Middle frontal gyrus (tissue), 1 donor: ENCODE results near the gene CD2AP.
"Not testable (repeated sequence)": the region's sequence is repeated elsewhere in the genome, so short reads cannot be mapped to it uniquely, and the experiment has no call there.

Source experiments
- DNase-seq: peaks from one replicate; pipeline ENCODE4 v3.0.0-alpha.2; 2015; ENCODE audit warnings: low spot score; ENCODE audit errors: extremely low spot score

CD2AP gene

GRCh38 chr6:47456536-47456975, 21.0 kb upstream of the CD2AP start:
- DNase-seq: no peak

- no peak for DNase-seq
Measured at GRCh38 chr6:47457370-47457769, 20.2 kb upstream of the CD2AP start.

GRCh38 chr6:47464052-47464451, 13.5 kb upstream of the CD2AP start:
- DNase-seq: no peak

DNA sequence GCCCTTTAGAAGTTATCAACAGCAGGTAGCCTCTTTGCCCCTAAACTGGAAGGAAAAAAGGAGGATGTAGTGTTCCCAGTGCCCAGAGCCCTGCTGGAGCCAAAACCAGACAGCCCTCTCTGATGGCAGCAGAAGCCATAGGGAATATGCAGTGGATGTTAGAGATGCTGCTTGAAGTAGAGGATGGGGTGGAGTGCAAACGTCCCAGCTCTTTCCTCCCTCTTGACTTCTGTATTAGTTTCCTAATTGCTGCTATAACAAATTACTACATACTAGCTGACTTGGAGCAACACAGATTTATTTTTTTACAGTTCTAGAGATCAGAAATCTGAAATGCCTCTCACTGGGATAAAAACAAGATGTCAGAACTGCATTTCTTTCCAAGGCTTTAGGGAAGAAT, 12.5 kb upstream of the CD2AP start:
- no peak for DNase-seq

DNA sequence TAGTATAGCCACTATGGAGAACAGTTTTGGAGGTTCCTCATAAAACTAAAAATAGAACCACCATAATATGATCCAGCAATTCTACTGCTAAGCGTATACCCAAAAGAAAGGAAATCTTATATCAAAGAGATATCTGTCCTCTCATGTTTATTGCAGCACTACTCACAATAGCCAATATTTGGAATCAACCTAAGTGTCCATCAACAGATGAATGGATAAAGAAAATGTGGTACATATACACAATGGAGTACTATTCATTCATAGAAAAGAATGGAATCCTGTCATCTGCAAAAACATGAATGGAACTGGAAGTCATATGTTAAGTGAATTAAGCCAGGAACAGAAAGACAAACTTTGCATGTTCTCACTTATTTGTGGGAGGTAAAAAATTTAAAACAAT, 5.7 kb upstream of the CD2AP start:
- DNase-seq: no peak

DNA sequence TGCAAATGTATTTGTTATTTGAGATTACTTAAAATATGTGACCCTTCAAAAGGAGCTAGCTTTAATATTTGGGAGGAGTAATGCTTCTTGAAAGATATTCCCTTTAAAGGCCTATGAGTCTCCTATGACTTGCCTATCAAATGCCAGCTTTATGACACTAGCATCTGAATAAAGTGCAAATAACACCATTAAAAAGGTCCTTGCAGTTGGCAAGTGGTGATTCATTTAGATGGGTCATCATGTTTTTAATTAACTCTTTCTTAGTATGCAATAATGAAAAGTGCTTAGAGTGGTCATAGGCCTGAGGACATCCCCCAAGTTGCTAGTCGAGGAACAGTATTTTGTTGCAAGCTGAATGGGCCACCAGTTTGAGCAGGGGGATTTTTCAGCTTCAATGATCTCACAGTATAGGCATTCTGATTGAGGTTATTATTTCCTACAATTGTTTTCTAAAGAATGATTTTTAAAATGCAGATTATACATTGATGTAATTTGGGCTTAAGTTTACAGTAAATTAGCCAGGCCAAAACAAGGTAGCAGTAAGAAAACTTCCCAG, 3.7 kb upstream of the CD2AP start:
- no peak for DNase-seq

DNA sequence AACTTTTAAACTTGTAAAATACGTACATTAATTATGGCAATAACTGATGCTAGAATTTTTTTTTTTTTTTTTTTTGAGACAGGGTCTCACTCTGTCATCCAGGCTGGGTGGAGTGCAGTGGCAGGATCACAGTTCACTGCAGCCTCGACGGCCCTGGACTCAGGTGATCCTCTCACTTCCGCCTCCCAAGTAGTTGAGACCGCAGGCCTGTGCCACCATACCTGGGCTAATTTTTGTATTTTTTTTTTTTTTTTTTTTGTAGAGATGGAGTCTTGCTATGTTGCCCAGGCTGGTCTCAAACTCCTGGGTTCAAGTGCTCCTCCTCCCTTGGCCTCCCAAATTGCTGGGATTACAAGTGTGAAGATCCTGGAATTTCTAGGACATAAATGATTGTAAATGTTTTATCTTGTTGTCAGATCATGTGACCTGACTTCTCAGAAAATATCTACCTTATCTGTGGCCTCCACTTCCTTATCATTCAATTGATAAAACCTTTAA, 2.2 kb upstream of the CD2AP start:
- DNase-seq: no peak

DNA sequence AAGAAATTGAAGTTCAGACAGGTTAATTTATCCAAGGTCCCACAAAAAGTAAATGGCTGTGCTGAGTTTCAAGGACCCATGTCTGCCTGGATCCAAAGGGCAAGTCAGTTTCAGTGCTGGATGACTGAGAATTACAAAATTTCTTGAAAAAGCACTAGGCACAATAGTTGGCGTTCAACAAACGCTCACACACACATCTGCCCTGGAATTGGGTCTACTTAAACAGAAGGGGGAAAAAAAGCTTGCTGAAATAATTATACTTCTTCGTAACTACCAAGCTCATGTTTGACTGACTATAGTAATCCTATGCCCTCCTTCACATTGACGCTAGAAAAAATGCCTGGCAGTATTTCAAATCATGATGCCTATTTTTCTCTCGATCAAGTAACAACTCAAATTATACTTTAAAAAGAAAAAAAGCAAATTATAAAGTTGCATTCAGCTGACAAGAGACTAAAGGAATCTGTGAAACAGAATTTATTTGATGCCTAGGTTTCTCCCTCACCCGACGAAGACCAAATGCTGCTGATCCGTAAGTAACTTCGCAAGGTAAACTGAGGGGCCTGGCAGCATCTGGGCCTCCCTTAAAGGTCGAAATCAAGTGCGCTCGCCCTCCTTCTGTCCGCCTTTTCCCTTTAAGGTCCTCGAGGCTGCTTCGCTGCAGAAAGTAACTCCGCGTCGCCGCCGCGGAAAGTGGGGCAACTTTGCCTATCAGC, 650 bp upstream of the CD2AP start:
- DNase-seq: no peak

- no peak for DNase-seq
Measured at GRCh38 chr6:47478233-47479139, 897 bp downstream of the CD2AP start.

GRCh38 chr6:47479140-47479508, 1.5 kb downstream of the CD2AP start:
- DNase-seq: no peak

GRCh38 chr6:47479874-47480273, 2.3 kb downstream of the CD2AP start:
- DNase-seq: no peak

DNA sequence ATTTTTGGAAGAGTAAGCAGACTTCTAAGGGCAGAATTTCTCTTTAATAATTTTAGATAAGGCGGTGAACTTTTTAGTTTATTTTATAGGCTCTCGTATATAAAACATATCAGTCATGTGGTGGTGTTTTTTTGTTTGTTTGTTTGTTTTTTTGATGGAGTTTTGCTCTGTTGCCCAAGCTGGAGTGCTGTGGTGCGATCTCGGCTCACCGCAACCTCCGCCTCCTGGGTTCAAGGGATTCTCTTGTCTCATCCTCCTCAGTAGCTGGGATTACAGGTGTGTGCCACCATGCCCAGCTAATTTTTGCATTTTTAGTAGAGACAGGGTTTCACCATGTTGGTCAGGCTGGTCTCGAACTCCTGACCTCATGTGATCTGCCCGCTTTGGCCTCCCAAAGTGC, 3.6 kb downstream of the CD2AP start:
- DNase-seq: not testable (repeated sequence)

DNA sequence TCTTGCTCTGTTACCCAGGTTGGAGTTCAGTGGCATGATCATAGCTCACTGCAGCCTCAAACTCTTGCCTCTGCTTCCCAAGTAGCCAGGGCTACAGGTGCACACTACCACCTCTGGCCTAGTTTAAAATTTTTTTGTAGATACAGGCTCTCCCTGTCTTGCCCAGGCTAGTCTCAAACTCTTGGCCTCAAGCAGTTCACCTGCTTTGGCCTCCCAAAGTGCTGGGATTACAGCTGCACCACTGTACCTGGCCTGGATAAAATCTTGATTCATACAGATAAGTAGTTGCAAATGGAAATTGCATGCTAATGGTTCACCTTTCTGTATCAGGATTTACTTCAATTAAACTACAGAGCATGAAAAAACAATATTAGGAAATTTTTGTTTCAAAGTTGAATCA, 4.2 kb downstream of the CD2AP start:
- DNase-seq: no peak

- DNase-seq: no peak
Measured at GRCh38 chr6:47483516-47483852, 5.9 kb downstream of the CD2AP start.

- no peak for DNase-seq
Measured at GRCh38 chr6:47483853-47484546, 6.4 kb downstream of the CD2AP start.

DNA sequence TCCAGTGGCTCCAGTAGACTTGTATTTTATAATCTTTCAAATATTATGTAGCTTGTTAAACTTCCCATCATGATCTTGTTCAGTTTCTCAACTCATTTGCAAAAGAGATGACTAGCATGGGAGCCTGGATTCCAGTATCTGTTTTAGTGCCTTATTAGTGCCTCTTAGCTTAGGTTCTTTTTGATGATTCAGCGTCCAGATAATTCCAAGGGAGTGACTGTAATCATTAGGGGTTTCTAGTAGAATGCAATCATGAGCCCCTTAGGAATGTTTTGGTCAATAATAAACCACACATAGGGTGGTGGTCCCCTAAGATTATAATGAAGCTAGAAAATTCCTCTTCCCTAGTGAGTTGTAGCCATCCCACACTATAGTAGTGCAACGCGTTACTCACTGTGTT, 7.0 kb downstream of the CD2AP start:
- no peak for DNase-seq

DNA sequence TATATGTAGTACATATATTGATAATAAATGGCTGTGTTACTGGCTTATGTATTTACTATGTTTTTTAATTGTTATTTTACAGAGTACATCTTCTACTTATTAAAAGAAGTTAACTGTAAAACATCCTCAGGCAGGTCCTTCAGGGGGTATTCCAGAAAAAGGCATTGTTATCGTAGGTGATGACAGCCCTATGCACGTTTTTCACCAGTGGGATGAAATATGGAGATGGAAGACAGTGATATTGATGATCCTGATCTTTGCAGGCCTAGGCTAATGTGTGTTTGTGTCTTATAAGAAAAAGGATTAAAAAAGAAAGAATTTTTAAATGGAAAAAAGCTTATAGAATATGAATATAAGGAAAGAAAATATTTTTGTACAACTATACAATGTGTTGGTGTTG, 7.5 kb downstream of the CD2AP start:
- no peak for DNase-seq

DNA sequence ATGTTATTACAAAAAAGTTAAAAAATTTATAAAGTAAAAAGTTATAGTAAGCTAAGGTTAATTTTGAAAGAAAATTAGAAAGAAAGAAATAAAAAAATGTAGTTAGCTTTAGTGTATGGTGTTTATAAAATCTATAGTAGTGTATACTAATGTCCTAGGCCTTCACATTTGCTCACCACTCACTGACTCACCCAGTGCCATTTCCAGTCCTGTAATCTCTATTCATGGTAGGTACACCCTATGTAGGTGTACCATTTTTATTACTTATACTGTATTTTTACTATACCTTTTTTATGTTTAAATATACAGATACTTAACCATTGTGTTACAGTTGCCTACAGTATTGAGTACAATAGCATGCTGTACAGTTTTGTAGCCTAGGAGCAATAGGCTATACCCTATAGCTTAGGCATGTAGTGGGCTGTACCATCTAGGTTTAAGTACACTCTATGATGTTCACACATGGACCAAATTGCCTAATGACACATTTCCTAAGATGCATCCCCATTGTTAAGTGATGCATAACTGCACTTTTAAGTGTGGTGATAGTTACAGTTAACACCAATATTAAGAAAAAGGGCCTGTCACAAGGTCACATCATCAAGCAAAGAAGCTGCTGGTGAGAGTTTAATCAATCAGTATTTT, 8.0 kb downstream of the CD2AP start:
- DNase-seq: no peak

- no peak for DNase-seq
Measured at GRCh38 chr6:47489995-47490394, 12.4 kb downstream of the CD2AP start.

DNA sequence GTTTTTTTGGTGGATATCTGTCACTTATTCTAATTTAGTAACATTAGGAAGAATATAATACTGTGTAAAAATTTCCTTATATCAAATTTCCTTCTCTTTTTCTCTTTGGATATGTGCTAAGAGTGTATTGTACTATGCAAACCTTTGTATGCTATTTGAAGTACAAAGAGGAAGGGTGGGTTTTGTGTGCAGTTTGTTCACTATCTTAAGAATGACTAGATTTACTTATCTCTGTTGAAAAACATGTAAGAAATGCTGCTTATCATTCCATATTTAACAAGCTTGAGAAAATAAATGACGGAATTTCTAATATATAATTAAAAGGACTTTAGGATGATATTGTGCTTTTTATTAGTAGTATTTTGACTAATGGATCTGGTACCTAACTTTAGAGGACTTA, 13.1 kb downstream of the CD2AP start:
- no peak for DNase-seq

DNA sequence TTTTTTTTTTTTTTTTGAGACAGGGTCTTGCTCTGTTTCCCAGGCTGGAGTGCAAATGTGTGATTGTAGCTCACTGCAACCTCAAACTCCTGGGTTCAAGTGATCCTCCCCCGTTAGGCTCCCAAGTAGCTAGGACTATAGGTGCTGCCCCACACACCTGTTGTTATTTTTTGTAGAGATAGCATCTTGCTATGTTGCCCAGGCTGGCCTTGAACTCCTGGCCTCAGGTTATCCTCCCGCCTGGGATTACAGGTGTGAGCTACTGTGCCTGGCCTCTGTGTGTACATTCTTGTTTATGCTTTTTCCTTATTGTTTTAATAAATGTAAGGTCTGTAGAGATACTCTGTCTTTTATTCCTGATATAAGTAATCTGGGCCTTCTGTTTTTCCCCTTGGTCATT, 14.8 kb downstream of the CD2AP start:
- no peak for DNase-seq
